ENCODE measurements around the gene MED13. TPM values are rescaled to one million over a fixed set of nuclear protein-coding genes. Genes with fewer than 3 reads are reported as not detected.

Gene MED13
- total and polyA plus RNA-seq, 8 donors = 4.9 to 193 (median 45.0) TPM

GRCh38 chr17:62049299-62049698, 15.8 kb downstream of the MED13 start:
- Histone ChIP-seq H3K9me3 (no peaks in the 10 kb centered on the region), H3K4me3 (no peak overlapping the region), H3K4me1 (peaks cover 7 to 74% (median 39%) of the 10 kb centered on the region in 4 donors), H3K27ac (no peak overlapping the region), H3K36me3 (peaks cover 22 to 84% (median 84%) of the 10 kb centered on the region in 4 donors), H3K27me3 (no peaks in the 10 kb centered on the region)
- no peak for TF ChIP-seq POLR2AphosphoS5 (IDR thresholded peaks at IDR 0.05)
- TF ChIP-seq EP300 (IDR thresholded peaks at IDR 0.05) = no peak
- TF ChIP-seq POLR2A (IDR thresholded peaks at IDR 0.05) = no peak
- no peak for TF ChIP-seq CTCF (IDR thresholded peaks at IDR 0.05)
- no peak for DNase-seq
- intact Hi-C loops (cut with DNase I; ENCODE audit: low total_unique reads) = no loop called here
- WGBS, 5 donors = 89 to 96% (median 94%) methylated on average over 5 of the region's 5 CpGs

GRCh38 chr17:62048262-62048661, 16.8 kb downstream of the MED13 start:
- WGBS, 5 donors = 88 to 97% (median 93%) methylated on average over 2 of the region's 2 CpGs
- no peaks in the 10 kb centered on the region for H3K27me3 ChIP-seq

GRCh38 chr17:62045517-62045916, 19.6 kb downstream of the MED13 start:
- 96 to 100% (median 98%) methylated on average over 1 of the region's 1 CpG for WGBS, 5 donors
- no peak overlapping the region for H3K27ac ChIP-seq
- intact Hi-C loops (cut with DNase I; ENCODE audit: low total_unique reads) = no loop called here
- H3K36me3 ChIP-seq = peaks cover 20 to 99% (median 90%) of the 10 kb centered on the region in 4 donors
- H3K9me3 ChIP-seq = no peaks in the 10 kb centered on the region
- peaks cover 0 to 52% (median 25%) of the 10 kb centered on the region in 4 donors for H3K4me1 ChIP-seq
- no peaks in the 10 kb centered on the region for H3K27me3 ChIP-seq
- DNase-seq = no peak
- H3K4me3 ChIP-seq = no peak overlapping the region
- TF ChIP-seq CTCF (IDR thresholded peaks at IDR 0.05) (no peak), POLR2A (IDR thresholded peaks at IDR 0.05) (no peak), EP300 (IDR thresholded peaks at IDR 0.05) (no peak), POLR2AphosphoS5 (IDR thresholded peaks at IDR 0.05) (no peak)

More at GRCh38 chr17:62048262-62048661, 16.8 kb downstream of the MED13 start:
- Histone ChIP-seq H3K36me3 (peaks cover 22 to 95% (median 90%) of the 10 kb centered on the region in 4 donors), H3K4me3 (no peak overlapping the region), H3K27ac (no peak overlapping the region), H3K9me3 (no peaks in the 10 kb centered on the region), H3K4me1 (peaks cover 0 to 73% (median 37%) of the 10 kb centered on the region in 4 donors)
- intact Hi-C loops (cut with DNase I; ENCODE audit: low total_unique reads) = no loop called here
- no peak for DNase-seq
- no peak for TF ChIP-seq POLR2A (IDR thresholded peaks at IDR 0.05)

GRCh38 chr17:62045109-62045508, 20.0 kb downstream of the MED13 start:
- 77 to 88% (median 84%) methylated on average over 4 of the region's 4 CpGs for WGBS, 5 donors
- DNase-seq = no peak
- peaks cover 0 to 49% (median 23%) of the 10 kb centered on the region in 4 donors for H3K4me1 ChIP-seq
- intact Hi-C loops (cut with DNase I; ENCODE audit: low total_unique reads) = no loop called here
- H3K27me3 ChIP-seq = no peaks in the 10 kb centered on the region
- no peaks in the 10 kb centered on the region for H3K9me3 ChIP-seq
- TF ChIP-seq EP300 (IDR thresholded peaks at IDR 0.05) (no peak), POLR2AphosphoS5 (IDR thresholded peaks at IDR 0.05) (no peak), POLR2A (IDR thresholded peaks at IDR 0.05) (no peak), CTCF (IDR thresholded peaks at IDR 0.05) (no peak)
- H3K27ac ChIP-seq = no peak overlapping the region
- H3K36me3 ChIP-seq = peaks cover 21 to 96% (median 89%) of the 10 kb centered on the region in 4 donors
- no peak overlapping the region for H3K4me3 ChIP-seq

GRCh38 chr17:62043602-62044001, 21.5 kb downstream of the MED13 start:
- no peak for DNase-seq
- no peak overlapping the region for H3K27ac ChIP-seq
- H3K4me1 ChIP-seq = peaks cover 0 to 48% (median 17%) of the 10 kb centered on the region in 4 donors
- no peaks in the 10 kb centered on the region for H3K27me3 ChIP-seq
- intact Hi-C loops (cut with DNase I; ENCODE audit: low total_unique reads) = no loop called here
- H3K9me3 ChIP-seq = no peaks in the 10 kb centered on the region
- no peak overlapping the region for H3K4me3 ChIP-seq
- peaks cover 22 to 91% (median 85%) of the 10 kb centered on the region in 4 donors for H3K36me3 ChIP-seq
- TF ChIP-seq CTCF (IDR thresholded peaks at IDR 0.05) = no peak
- TF ChIP-seq EP300 (IDR thresholded peaks at IDR 0.05) = no peak

Data from stomach (tissue), 9 donors.